ENCODE results near the gene ELOVL1.

Gene ELOVL1

DNA sequence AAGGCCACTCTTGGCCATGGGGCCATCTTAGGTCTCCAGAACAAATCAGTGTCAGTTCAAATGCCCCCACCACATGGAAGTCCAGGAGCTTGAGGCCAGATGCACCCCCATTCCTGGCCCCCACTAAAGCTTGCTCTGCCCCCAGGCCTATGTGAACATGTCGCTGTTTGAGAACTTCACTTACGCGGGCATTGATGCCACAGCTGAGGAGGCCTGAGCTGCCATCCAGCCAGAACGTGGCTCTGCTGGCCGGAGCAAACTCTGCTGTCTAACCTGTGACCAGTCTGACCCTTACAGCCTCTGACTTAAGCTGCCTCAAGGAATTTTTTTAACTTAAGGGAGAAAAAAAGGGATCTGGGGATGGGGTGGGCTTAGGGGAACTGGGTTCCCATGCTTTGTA, 45.3 kb downstream of the ELOVL1 start:
- DNase-seq = no peak

DNA sequence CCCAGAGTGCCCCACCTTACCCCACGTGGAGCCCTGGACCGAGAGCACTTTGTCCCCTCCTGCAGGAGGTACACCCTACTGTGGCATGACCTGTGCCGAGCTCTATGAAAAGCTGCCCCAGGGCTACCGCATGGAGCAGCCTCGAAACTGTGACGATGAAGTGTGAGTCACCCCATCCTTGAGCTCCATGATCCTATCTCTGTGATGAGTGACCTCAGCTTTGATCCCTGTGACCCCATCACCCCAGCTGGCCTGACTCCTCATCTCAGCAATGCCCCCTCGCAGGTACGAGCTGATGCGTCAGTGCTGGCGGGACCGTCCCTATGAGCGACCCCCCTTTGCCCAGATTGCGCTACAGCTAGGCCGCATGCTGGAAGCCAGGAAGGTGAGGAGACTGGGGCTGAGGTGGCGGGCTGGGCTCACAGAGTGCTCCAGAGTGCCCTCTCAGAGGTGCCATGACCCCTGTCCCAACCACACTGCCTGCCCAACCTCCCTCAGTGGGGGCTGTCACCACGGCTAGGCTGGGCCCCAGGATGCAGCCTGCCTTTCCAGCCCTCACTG, 46.4 kb downstream of the ELOVL1 start:
- no peak for DNase-seq

DNA sequence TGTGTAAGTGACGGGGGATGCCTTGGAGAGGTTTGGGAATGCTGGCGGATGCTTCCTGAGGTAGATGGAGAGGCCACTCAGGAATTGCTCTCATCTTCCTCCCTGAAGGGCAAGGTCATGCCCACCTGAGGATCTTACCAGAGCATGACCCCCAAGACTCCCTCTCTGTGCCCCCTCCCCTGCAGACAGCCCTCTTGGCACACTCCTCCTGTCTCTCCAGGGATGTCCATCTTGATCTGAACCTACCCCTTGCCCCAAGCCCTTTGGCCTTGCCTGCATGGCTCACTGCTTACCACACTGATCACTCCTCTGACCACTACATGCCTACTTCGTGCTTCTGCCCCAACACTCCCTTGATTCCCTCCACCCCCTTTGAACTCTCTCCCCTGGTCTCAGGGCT, 48.0 kb downstream of the ELOVL1 start:
- DNase-seq = no peak

DNA sequence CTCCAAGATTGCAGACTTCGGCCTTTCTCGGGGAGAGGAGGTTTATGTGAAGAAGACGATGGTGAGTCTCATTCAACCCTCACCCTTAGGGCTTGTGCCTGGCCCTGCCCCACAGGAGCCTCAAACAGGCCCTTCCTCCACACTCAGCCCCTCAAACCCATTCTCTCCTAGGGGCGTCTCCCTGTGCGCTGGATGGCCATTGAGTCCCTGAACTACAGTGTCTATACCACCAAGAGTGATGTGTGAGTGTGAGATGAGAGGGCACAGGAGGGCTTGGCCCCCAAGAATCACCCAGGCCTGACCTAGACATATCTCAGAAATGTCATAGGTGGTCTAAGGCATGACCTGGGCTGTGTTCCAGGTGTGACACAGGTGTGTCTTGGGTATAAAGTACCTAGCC, 48.5 kb downstream of the ELOVL1 start:
- no peak for DNase-seq

DNA sequence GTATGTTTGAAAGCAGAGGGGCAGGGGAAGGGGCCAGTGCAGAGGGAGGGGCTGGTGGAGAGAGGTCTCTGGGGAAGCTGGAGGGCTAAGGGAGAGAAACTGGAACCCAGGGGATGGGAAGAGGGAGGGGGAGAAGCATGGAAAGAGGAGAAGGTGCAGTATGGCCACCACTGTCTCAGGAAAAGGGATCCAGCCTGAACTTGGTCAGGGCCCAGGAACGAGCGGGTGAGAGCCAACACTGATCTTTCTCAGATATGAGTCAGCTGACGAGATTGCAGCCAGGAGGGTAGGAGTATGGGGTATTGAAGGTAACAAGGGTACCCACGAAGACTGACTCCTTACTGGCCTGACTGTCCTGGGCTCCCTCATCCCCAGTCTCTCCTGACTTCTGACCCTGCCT, 49.0 kb downstream of the ELOVL1 start:
- DNase-seq = no peak

DNA sequence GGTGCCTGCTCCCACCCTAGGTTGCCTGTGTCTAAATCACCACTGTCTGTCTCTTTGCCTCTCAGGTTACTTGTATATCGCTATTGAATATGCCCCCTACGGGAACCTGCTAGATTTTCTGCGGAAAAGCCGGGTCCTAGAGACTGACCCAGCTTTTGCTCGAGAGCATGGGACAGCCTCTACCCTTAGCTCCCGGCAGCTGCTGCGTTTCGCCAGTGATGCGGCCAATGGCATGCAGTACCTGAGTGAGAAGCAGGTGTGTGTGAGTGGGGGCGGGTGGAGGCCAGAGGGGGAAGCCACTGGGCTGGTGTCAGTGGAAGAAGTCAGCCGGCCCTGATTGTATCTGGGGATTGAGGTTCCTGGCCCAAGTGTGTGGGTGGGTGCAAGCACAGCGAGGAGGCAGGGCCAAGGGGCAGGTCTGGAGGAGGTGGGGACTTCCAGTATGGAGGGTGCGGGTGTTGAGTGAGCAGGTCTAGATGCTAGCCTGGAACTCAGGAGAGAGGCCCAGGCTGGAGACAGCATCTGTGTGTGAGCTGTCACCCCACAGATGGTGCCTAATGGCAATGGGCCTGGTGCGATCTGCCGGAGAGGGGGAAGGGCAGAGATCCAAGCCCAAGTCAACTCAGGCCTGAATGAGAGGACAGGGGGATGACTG, 49.9 kb downstream of the ELOVL1 start:
- no peak for DNase-seq

DNA sequence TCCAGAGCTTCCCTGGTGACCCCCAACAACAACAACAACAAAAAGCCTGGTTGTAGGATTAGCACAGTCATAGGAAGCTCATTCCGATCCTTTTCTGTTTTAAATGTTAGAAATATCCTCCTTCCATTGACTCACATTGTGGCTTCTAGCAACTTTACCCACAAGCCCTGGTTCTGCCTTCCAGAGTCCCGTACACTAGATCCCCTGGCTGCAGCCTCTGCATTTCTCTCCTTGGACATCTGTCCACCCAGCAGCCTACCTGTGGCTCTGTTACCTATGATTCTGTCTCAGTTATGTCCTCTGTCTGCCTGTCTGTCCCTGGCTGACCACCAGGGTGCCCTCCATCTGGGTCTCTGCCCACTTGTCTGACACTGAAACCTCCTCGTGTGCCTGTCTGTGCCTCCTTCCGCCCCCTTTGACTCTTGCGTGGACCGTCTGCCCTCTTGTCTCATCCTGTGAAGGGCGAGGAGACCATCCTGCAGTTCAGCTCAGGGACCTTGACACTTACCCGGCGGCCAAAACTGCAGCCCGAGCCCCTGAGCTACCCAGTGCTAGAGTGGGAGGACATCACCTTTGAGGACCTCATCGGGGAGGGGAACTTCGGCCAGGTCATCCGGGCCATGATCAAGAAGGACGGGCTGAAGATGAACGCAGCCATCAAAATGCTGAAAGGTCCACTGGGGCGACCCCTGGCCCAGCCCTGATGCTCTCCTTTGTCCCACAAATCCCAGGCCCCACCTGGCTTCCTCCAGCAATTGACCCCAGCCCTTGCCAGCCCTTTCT, 50.9 kb downstream of the ELOVL1 start:
- no peak for DNase-seq

DNA sequence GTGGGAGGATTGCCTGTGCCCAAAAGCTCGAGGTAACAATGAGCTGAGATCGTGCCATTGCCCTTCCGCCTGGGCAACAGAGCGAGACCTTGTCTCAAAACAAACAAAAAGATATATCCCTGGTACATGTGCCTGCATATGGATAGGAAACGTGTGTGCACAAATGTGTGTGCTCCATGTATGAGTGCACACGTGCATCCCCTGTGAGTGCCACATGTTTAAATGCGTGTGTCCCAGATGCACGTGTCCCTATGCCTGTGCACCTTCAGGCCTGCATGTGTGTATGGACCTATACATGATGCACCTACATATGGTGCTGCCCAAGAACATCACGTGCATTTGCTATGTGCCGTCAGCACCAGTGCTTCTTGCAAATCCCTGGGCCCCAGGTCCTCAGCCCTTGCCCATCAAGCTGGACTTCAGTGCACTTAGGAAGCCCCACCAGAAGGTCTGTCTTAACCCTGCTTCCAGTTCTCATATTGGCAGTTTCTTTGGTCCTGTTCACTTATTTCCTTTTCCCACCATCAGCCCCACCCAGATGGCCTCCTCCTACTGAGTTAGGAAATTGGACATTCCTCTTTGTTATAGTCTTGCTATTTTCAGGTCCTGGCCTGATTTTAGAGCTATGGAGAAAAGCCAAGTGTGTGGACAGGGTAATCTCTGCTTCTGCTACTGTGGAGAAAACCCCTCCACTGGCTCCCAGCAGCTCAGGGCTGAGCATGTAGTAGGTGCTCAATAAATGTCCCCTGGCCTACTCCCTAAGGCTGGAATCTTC, 51.7 kb downstream of the ELOVL1 start:
- no peak for DNase-seq

DNA sequence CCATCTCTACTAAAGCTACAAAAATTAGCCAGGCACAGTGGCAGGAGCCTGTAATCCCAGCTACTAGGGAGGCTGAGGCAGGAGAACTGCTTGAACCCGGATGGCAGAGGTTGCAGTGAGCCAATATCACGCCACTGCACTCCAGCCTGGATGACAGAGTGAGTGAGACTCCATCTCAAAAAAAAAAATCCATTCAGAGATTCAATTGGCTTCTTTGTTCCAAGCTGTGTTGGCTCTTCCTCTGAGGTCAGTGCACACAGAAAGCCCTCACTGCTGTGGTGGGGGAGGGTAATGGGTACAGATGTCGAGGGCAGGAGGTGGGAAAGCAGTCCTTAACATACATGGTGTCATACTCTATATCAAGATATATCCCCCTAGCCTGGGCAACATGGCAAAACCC, 52.3 kb downstream of the ELOVL1 start:
- no peak for DNase-seq

DNA sequence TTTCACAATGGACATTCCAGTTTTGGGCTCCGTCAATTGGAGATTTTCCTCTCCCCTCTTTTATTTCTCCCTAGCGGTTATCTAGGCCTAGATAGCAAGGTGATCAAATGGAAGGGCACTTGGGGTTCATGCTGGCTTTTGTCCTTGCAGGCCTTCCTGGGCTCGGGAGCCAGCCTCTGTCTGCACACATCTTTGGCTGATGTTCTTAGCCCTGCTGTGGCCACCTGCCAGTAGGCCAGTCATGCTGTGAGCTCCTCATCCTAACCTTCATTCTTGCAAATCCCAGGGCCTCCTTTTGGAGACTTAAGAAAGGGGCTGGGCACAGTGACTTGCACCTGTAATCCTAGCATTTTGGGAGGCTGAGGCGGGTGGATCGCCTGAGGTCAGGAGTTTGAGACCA, 53.6 kb downstream of the ELOVL1 start:
- no peak for DNase-seq

DNA sequence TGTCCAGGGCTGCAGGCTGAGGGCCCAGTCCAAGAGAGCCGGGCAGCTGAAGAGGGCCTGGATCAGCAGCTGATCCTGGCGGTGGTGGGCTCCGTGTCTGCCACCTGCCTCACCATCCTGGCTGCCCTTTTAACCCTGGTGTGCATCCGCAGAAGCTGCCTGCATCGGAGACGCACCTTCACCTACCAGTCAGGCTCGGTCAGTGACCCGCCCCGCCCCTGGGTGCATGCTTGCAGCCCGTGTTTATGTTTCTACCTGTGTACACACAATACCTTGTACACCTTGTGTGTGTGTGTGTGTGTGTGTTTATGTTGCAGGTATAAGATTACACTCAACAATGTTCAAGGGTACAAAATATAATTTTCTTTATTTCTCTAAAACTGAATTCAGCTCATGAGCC, 54.0 kb downstream of the ELOVL1 start:
- DNase-seq = no peak

Data from SW 1271 (cell line).